ENCODE results near the gene ZSWIM8. TPM values are rescaled to one million over a fixed set of nuclear protein-coding genes. Genes with fewer than 3 reads are reported as not detected.

ZSWIM8 gene
- total RNA-seq, 2 experiments from 2014 or later = 66.4 to 70.7 TPM

- Mint-ChIP-seq H3K9me3 (no peaks in the 10 kb centered on the region), H3K27ac (peak overlapping the region; percentile 94), H3K4me1 (ENCODE audit: low read depth) (peaks cover 69% of the 10 kb centered on the region), H3K4me3 (peak overlapping the region; percentile 100), H3K27me3 (no peaks in the 10 kb centered on the region), H3K36me3 (ENCODE audit: low read depth) (peaks cover 34% of the 10 kb centered on the region)
- Histone ChIP-seq H3K27me3 (ENCODE audit: control insufficient read depth in 1 of 2, insufficient read depth in 2 of 2, low read length in 2 of 2) (no peaks in the 10 kb centered on the region), H3K27ac (ENCODE audit: low read depth in 1 of 2, low read length in 2 of 2) (peak overlapping the region; percentile 76 to 82), H3K4me1 (ENCODE audit: insufficient read depth, low read length) (peaks cover 43% of the 10 kb centered on the region), H3K36me3 (ENCODE audit: insufficient read depth, low read length) (peaks cover 22% of the 10 kb centered on the region), H3K4me3 (ENCODE audit: low read length) (peak overlapping the region; percentile 88), H3K9me3 (ENCODE audit: control insufficient read depth in 1 of 2, insufficient read depth in 1 of 2, low read length in 2 of 2) (no peaks in the 10 kb centered on the region)
- DNase-seq (no peak), ATAC-seq (ENCODE audit: poor library complexity) (no peak)
- ChIA-PET POLR2A (interaction anchor here (2.4 to 10.2 kb wide), 3 partner anchors 12 to 38 kb away, joined by 10 to 244 read pairs (median 88); partner anchors contain the start of gene NDST2), CTCF (interaction anchor here (1.2 to 2.4 kb wide), 3 partner anchors 10 to 97 kb away, joined by 3 to 9 read pairs (median 4); a partner anchor contains a TSS)
- TF ChIP-seq CTCF (IDR thresholded peaks at IDR 0.05) = no peak
- intact Hi-C loops (cut with DNase I, micrococcal nuclease) = loop anchor here (1.0 to 10.0 kb wide), 5 partner anchors 28 to 1565 kb away; partner anchors contain the start of genes ADK (in 1 of the 2), ANAPC16 (in 1 of the 2), AP3M1 (in 1 of the 2) and ASCC1 (in 1 of the 2)
These were observed 2.7 kb upstream of the ZSWIM8 start for GRCh38 chr10:73782749-73783085.

- Histone ChIP-seq H3K27ac (ENCODE audit: low read depth in 1 of 2, low read length in 2 of 2) (peak overlapping the region; percentile 80), H3K4me3 (ENCODE audit: low read length) (peak overlapping the region; percentile 94), H3K4me1 (ENCODE audit: insufficient read depth, low read length) (peaks cover 33% of the 10 kb centered on the region), H3K27me3 (ENCODE audit: control insufficient read depth in 1 of 2, insufficient read depth in 2 of 2, low read length in 2 of 2) (no peaks in the 10 kb centered on the region), H3K9me3 (ENCODE audit: control insufficient read depth in 1 of 2, insufficient read depth in 1 of 2, low read length in 2 of 2) (no peaks in the 10 kb centered on the region), H3K36me3 (ENCODE audit: insufficient read depth, low read length) (peaks cover 24% of the 10 kb centered on the region)
- no peak for TF ChIP-seq CTCF (IDR thresholded peaks at IDR 0.05)
- Mint-ChIP-seq H3K4me1 (ENCODE audit: low read depth) (peaks cover 54% of the 10 kb centered on the region), H3K27ac (peak overlapping the region; percentile 96), H3K36me3 (ENCODE audit: low read depth) (peaks cover 41% of the 10 kb centered on the region), H3K9me3 (no peaks in the 10 kb centered on the region), H3K27me3 (no peaks in the 10 kb centered on the region), H3K4me3 (peak overlapping the region; percentile 98)
- ATAC-seq (ENCODE audit: poor library complexity) = peak; percentile 4
- DNase-seq = peak in 13 of 14 experiments; percentile 17 to 76 (median 42)
- CTCF ChIA-PET = interaction anchor here (1.1 to 2.8 kb wide), 3 partner anchors 13 to 24 kb away, joined by 3 to 12 read pairs (median 11); a partner anchor contains a TSS
- POLR2A ChIA-PET = interaction anchor here (0.6 to 10.2 kb wide), 7 partner anchors 9 to 596 kb away, joined by 3 to 244 read pairs (median 7); partner anchors contain the start of genes AP3M1, NDST2 and SEC24C
- intact Hi-C loops (cut with DNase I, micrococcal nuclease) = loop anchor here (1.0 to 10.0 kb wide), 7 partner anchors 14 to 369 kb away; partner anchors contain the start of genes ADK (in 1 of the 2), AP3M1 (in 1 of the 2), PPP3CB (in 1 of the 2) and SEC24C (in 1 of the 2)
These were observed 510 bp downstream of the ZSWIM8 start for GRCh38 chr10:73785721-73786511.

GRCh38 chr10:73786512-73786885 is 1.1 kb downstream of the ZSWIM8 start:
- ATAC-seq (ENCODE audit: poor library complexity) = no peak

More at GRCh38 chr10:73786512-73786885, 1.1 kb downstream of the ZSWIM8 start:
- peak overlapping the region; percentile 94 for H3K4me3 Mint-ChIP-seq
- Histone ChIP-seq H3K9me3 (ENCODE audit: control insufficient read depth in 1 of 2, insufficient read depth in 1 of 2, low read length in 2 of 2) (no peaks in the 10 kb centered on the region), H3K27ac (ENCODE audit: low read depth in 1 of 2, low read length in 2 of 2) (peak overlapping the region; percentile 80), H3K4me1 (ENCODE audit: insufficient read depth, low read length) (peaks cover 29% of the 10 kb centered on the region), H3K4me3 (ENCODE audit: low read length) (peak overlapping the region; percentile 94), H3K27me3 (ENCODE audit: control insufficient read depth in 1 of 2, insufficient read depth in 2 of 2, low read length in 2 of 2) (no peaks in the 10 kb centered on the region), H3K36me3 (ENCODE audit: insufficient read depth, low read length) (peaks cover 30% of the 10 kb centered on the region)
- H3K27me3 Mint-ChIP-seq = no peaks in the 10 kb centered on the region
- H3K27ac Mint-ChIP-seq = peak overlapping the region; percentile 96
- DNase-seq = no peak
- H3K4me1 Mint-ChIP-seq (ENCODE audit: low read depth) = peaks cover 49% of the 10 kb centered on the region
- ChIA-PET POLR2A (interaction anchor here (1.6 to 10.2 kb wide), 5 partner anchors 8 to 56 kb away, joined by 7 to 244 read pairs (median 7); partner anchors contain the start of genes NDST2 and SEC24C), CTCF (interaction anchor here (1.1 to 2.8 kb wide), 3 partner anchors 14 to 23 kb away, joined by 3 to 12 read pairs (median 11); a partner anchor contains a TSS)
- TF ChIP-seq CTCF (IDR thresholded peaks at IDR 0.05) = no peak
- peaks cover 47% of the 10 kb centered on the region for H3K36me3 Mint-ChIP-seq (ENCODE audit: low read depth)
- H3K9me3 Mint-ChIP-seq = no peaks in the 10 kb centered on the region
- intact Hi-C loops (cut with DNase I, micrococcal nuclease) = loop anchor here in 1 of 2 experiments (10.0 kb wide), 2 partner anchors 292 to 368 kb away; partner anchors contain the start of genes ADK, AP3M1 and PPP3CB
